ENCODE results near the gene MACROD2. TPM values are rescaled to one million over a fixed set of nuclear protein-coding genes. Genes with fewer than 3 reads are reported as not detected.

The MACROD2 gene
- total RNA-seq, 1 donor from 2014 or later, result 2.4 TPM

DNA sequence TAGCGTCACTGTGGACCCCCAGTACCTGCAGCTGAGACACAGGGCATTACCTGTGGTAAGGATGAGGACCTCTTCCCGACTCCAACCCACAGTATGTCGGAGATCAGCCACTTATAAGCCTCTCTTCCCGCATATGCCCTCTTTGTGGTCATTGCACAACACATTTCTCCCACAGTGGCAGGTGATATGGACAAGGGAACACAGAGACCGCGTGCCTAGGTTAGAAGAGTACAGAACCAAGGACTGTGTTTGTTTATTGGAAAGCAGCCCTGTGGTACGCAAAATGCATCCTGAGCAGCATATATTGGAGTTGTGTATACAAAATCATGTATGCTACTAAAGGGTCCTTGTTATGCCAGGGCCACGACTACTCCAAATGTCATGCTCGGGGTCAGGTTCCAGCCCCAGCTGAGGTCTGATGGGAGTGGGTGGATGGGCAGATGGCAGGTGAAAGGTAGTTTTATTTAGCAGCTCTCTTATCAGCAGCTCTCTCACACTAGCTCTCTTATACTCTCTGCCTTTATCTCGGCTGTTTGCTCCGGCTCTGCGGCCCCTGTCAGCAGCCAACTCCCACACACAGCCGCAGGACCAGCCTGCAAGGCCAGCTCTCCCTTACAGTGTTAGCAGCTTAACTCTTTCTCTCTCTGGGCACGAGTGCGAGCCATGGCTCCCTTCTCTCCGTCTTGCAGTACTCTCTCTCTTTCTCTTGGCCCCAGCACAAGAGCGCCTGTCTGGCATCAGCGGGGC lies 2009.0 kb downstream of the MACROD2 start:
- no peak overlapping the region for H3K4me3 Mint-ChIP-seq (ENCODE audit: unreplicated experiment)
- no peak overlapping the region for H3K4me3 ChIP-seq (ENCODE audit: insufficient read depth, low read depth, low read length)
- no peaks in the 10 kb centered on the region for H3K36me3 ChIP-seq (ENCODE audit: insufficient read depth, low read length)
- DNase-seq (ENCODE audit: low read depth) (no peak), FAIRE-seq (no peak)
- H3K4me2 ChIP-seq (ENCODE audit: low read length), result no peak overlapping the region
- H3K4me1 Mint-ChIP-seq (ENCODE audit: low read depth, unreplicated experiment), result no peaks in the 10 kb centered on the region
- H3K27me3 Mint-ChIP-seq (ENCODE audit: low read depth, unreplicated experiment), result no peaks in the 10 kb centered on the region
- H3K27ac ChIP-seq (ENCODE audit: low read depth, low read length), result no peak overlapping the region
- H2AFZ ChIP-seq (ENCODE audit: low read depth, low read length), result no peak overlapping the region
- H3K9me3 Mint-ChIP-seq (ENCODE audit: unreplicated experiment), result no peaks in the 10 kb centered on the region
- H4K20me1 ChIP-seq (ENCODE audit: insufficient read depth, low read length), result no peaks in the 10 kb centered on the region
- H3K79me2 ChIP-seq (ENCODE audit: insufficient read depth, low read length), result no peaks in the 10 kb centered on the region
- no peaks in the 10 kb centered on the region for H3K4me1 ChIP-seq (ENCODE audit: insufficient read depth, low read length)
- TF ChIP-seq EZH2 (IDR thresholded peaks at IDR 0.05; ENCODE audit: insufficient read depth, low read length), result no peak
- TF ChIP-seq, protein P1, sequence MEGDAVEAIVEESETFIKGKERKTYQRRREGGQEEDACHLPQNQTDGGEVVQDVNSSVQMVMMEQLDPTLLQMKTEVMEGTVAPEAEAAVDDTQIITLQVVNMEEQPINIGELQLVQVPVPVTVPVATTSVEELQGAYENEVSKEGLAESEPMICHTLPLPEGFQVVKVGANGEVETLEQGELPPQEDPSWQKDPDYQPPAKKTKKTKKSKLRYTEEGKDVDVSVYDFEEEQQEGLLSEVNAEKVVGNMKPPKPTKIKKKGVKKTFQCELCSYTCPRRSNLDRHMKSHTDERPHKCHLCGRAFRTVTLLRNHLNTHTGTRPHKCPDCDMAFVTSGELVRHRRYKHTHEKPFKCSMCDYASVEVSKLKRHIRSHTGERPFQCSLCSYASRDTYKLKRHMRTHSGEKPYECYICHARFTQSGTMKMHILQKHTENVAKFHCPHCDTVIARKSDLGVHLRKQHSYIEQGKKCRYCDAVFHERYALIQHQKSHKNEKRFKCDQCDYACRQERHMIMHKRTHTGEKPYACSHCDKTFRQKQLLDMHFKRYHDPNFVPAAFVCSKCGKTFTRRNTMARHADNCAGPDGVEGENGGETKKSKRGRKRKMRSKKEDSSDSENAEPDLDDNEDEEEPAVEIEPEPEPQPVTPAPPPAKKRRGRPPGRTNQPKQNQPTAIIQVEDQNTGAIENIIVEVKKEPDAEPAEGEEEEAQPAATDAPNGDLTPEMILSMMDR (IDR thresholded peaks at IDR 0.05; ENCODE audit: insufficient read depth, low read depth, low read length), result no peak
- H3K36me3 Mint-ChIP-seq (ENCODE audit: low read depth, unreplicated experiment), result no peaks in the 10 kb centered on the region
- no peak overlapping the region for H3K27ac Mint-ChIP-seq (ENCODE audit: unreplicated experiment)
- H3K9me3 ChIP-seq (ENCODE audit: insufficient read depth, low read depth, low read length), result no peaks in the 10 kb centered on the region
- H3K27me3 ChIP-seq (ENCODE audit: insufficient read depth, low read length), result no peaks in the 10 kb centered on the region
- H3K9ac ChIP-seq (ENCODE audit: low read length), result no peak overlapping the region

DNA sequence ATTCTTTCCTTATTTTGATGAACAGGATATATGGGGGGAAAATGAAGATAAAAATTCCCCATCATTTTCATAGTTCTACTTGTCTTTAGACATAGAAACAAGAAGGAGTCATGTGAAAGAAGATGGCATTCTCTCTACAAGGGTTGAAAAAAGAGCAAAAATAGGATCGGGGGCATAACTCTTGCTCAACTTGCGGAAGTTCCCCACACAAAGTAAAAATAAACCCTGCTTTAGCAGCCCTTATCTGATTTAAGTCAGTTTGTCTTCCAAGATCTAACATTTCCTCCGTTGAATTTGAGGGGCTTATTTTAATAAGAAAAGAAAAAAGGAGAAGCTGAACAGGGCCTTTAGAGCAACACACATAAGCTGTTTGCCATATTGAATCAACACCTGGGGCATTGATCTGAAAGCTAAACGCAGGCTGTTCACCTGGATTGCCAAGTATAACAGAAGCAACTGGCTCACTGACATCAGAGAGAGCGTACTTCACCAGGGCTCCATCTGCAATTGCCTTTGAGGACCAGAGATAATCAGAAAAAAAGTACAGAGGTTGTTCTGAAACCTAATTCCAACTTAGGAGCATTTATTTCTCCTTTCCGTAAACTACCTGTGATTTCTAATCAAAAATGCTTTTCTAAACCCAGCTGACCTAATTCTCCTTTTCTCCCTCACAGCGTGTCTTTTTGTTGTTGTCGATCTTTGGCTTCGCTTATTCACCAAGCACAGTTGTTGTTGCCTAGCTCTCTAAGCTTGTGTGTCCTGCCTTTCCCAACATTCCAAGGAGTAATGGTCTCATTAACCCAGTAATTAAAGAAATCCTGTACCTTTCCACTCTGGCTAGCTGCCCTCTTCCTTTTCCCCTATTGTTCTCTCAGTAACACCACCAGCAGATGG lies 2010.0 kb downstream of the MACROD2 start:
- Mint-ChIP-seq H3K36me3 (ENCODE audit: low read depth, unreplicated experiment) (no peaks in the 10 kb centered on the region), H3K27ac (ENCODE audit: unreplicated experiment) (no peak overlapping the region), H3K4me3 (ENCODE audit: unreplicated experiment) (no peak overlapping the region), H3K4me1 (ENCODE audit: low read depth, unreplicated experiment) (no peaks in the 10 kb centered on the region), H3K9me3 (ENCODE audit: unreplicated experiment) (no peaks in the 10 kb centered on the region), H3K27me3 (ENCODE audit: low read depth, unreplicated experiment) (no peaks in the 10 kb centered on the region)
- H3K4me3 ChIP-seq (ENCODE audit: insufficient read depth, low read depth, low read length), result no peak overlapping the region
- H3K27me3 ChIP-seq (ENCODE audit: insufficient read depth, low read length), result no peaks in the 10 kb centered on the region
- no peak overlapping the region for H3K4me2 ChIP-seq (ENCODE audit: low read length)
- H4K20me1 ChIP-seq (ENCODE audit: insufficient read depth, low read length), result no peaks in the 10 kb centered on the region
- no peak overlapping the region for H3K9ac ChIP-seq (ENCODE audit: low read length)
- FAIRE-seq, result no peak
- no peaks in the 10 kb centered on the region for H3K4me1 ChIP-seq (ENCODE audit: insufficient read depth, low read length)
- H2AFZ ChIP-seq (ENCODE audit: low read depth, low read length), result no peak overlapping the region
- no peaks in the 10 kb centered on the region for H3K79me2 ChIP-seq (ENCODE audit: insufficient read depth, low read length)
- H3K27ac ChIP-seq (ENCODE audit: low read depth, low read length), result no peak overlapping the region
- H3K9me3 ChIP-seq (ENCODE audit: insufficient read depth, low read depth, low read length), result no peaks in the 10 kb centered on the region
- DNase-seq (ENCODE audit: low read depth), result no peak
- no peak for TF ChIP-seq EZH2 (IDR thresholded peaks at IDR 0.05; ENCODE audit: insufficient read depth, low read length)
- TF ChIP-seq, protein P1 (IDR thresholded peaks at IDR 0.05; ENCODE audit: insufficient read depth, low read depth, low read length), result no peak
- H3K36me3 ChIP-seq (ENCODE audit: insufficient read depth, low read length), result no peaks in the 10 kb centered on the region
